ENCODE measurements around the gene ELMO1.

- TF ChIP-seq CTCF (conservative IDR thresholded peaks at IDR 0.05; ENCODE audit: low read depth, low read length) (no peak), EZH2 (IDR thresholded peaks at IDR 0.05; ENCODE audit: borderline replicate concordance, low read depth, low read length, poor library complexity, severe bottlenecking) (no peak)
These were observed 66.0 kb downstream of the ELMO1 start for GRCh38 chr7:37382546-37383088.

Data from A673 (cell line).